Right lobe of liver (tissue), 4 donors: ENCODE results near the gene SPECC1L.

Source experiments
- CTCF ChIP-seq, 4 donors: fragments of 200-600 bp in 3 of 4; fragments of 450-650 bp in 1 of 4; IDR thresholded peaks; one replicate each; pipeline versions ENCODE4 v1.5.1 to v1.8.0; 2016 to 2022; ENCODE audit warnings: antibody characterized with exemption in 4 of 4, mild to moderate bottlenecking in 2 of 4
- POLR2A ChIP-seq: fragments of 450-650 bp; IDR thresholded peaks from one replicate; pipeline ENCODE4 v1.6.1; 2017; ENCODE audit warnings: antibody characterized with exemption, mild to moderate bottlenecking
- donor health status: DM: no; HTN: no; CAD: no.
- donor health status: DM: no; HTN: no; CAD: no.
- donor health status: DM: no; HTN: yes; CAD: no.

- TF ChIP-seq POLR2A (no peak), CTCF (IDR thresholded peaks at IDR 0.05) (no peak)
Measured at GRCh38 chr22:24441406-24442351, 171.0 kb downstream of the SPECC1L start.
